Transverse colon (tissue), 4 donors: ENCODE data around the gene PNMA6F. TPM values are rescaled to one million over a fixed set of nuclear protein-coding genes. Genes with fewer than 3 reads are reported as not detected.

Experiments
- DNase-seq: peaks from one replicate; pipeline ENCODE4 v3.0.0-alpha.2; 2019
- H3K27ac ChIP-seq, 4 donors: fragments of 200-600 bp; sonication (generic); 2 replicates each; pipeline ENCODE4 v1.5.1; 2016 to 2018; ENCODE audit warnings: inconsistent platforms in 4 of 4
- H3K27me3 ChIP-seq: fragments of 200-600 bp; sonication (generic); 2 replicates; pipeline ENCODE4 v1.5.1; 2017; ENCODE audit warnings: inconsistent platforms
- H3K36me3 ChIP-seq, 4 donors: fragments of 200-600 bp; sonication (generic); 2 replicates each; pipeline ENCODE4 v1.5.1; 2017 to 2019; ENCODE audit warnings: inconsistent platforms in 4 of 4
- H3K4me1 ChIP-seq, 4 donors: fragments of 200-600 bp; sonication (generic); 2 replicates each; pipeline ENCODE4 v1.5.1; 2017 to 2020; ENCODE audit warnings: inconsistent platforms in 4 of 4
- H3K4me3 ChIP-seq, 4 donors: fragments of 200-600 bp; sonication (generic); 1 replicate in 1 of 4; 2 replicates in 3 of 4; pipeline versions ENCODE4 v1.5.1 to v1.6.1; 2017 to 2019; ENCODE audit warnings: inconsistent platforms in 4 of 4
- H3K9me3 ChIP-seq, 2 donors: fragments of 200-600 bp; sonication (generic); 2 replicates each; pipeline ENCODE4 v1.5.1; 2017 to 2019; ENCODE audit warnings: inconsistent platforms in 2 of 2
- CTCF ChIP-seq, 5 experiments: fragments of 200-600 bp in 3 of 5; fragments of 450-650 bp in 2 of 5; sonication (generic) in 3 of 5; IDR thresholded peaks; 1 replicate in 2 of 5; 2 replicates in 3 of 5; pipeline ENCODE4 v1.5.1; 2016 to 2017; ENCODE audit warnings: antibody characterized with exemption in 5 of 5, inconsistent platforms in 3 of 5, mild to moderate bottlenecking in 2 of 5, moderate library complexity in 1 of 5
- EP300 ChIP-seq: sonication (generic); formaldehyde crosslinking; IDR thresholded peaks from one replicate; pipeline ENCODE4 v1.6.1; 2017; ENCODE audit warnings: antibody characterized with exemption, low read depth
- POLR2A ChIP-seq: fragments of 450-650 bp; IDR thresholded peaks from one replicate; pipeline ENCODE4 v1.6.1; 2016; ENCODE audit warnings: antibody characterized with exemption, mild to moderate bottlenecking, moderate library complexity
- POLR2AphosphoS5 ChIP-seq, 3 donors: sonication (generic); formaldehyde crosslinking; IDR thresholded peaks; one replicate each; pipeline ENCODE4 v1.6.1; 2016; ENCODE audit warnings: antibody characterized with exemption in 3 of 3
- WGBS, 2 donors: methylation state at CpG; one replicate each; pipeline ENCODE4 v1.1.5; 2018; ENCODE audit warnings: low coverage in 1 of 2; 5-methylcytosine and 5-hydroxymethylcytosine counted together
- in situ Hi-C, 4 donors: fragments of 200-750 bp; cut with MboI; loops; one replicate each; pipeline versions ENCODE4 v1.15.0 to v1.15.1; 2017; ENCODE audit warnings: low sequenced_read_pairs in 3 of 4, low pct_ligation_motif_present in 1 of 4, low pct_unique_long_range_greater_than_20kb in 1 of 4
- intact Hi-C: fragments of 100-400 bp; cut with DNase I; formaldehyde crosslinking; loops from one replicate; pipeline ENCODE4 v1.15.1; 2023; ENCODE audit warnings: low total_unique reads
- total RNA-seq, 4 donors: library from RNA; depleted of rRNA; stranded (reverse); fragments of >200 nt; gene quantifications; one replicate each; pipeline ENCODE4 v1.1.0, GENCODE V29; 2016

Gene PNMA6F
- total RNA-seq, 4 donors from 2014 or later, result not detected

GRCh38 chrX:153336121-153336894 lies 14.7 kb upstream of the PNMA6F start:
- no peak for DNase-seq
- Histone ChIP-seq H3K27me3 (no peaks in the 10 kb centered on the region), H3K4me1 (peaks cover 0 to 9% (median 0%) of the 10 kb centered on the region in 4 donors), H3K36me3 (no peaks in the 10 kb centered on the region), H3K9me3 (no peaks in the 10 kb centered on the region), H3K4me3 (no peak overlapping the region), H3K27ac (peak overlapping the region in 1 of 4 donors; percentile 6)
- TF ChIP-seq POLR2AphosphoS5 (IDR thresholded peaks at IDR 0.05) (no peak), POLR2A (no peak), EP300 (no peak), CTCF (IDR thresholded peaks at IDR 0.05) (no peak)
- in situ Hi-C loops (no loop called here), intact Hi-C loops (no loop called here)
- WGBS, 2 donors, result 70% methylated on average over 11 of the region's 11 CpGs; no CpG with 5 or more reads in 1 of the 2 donors

- Histone ChIP-seq H3K27me3 (no peaks in the 10 kb centered on the region), H3K9me3 (no peaks in the 10 kb centered on the region), H3K4me3 (peak overlapping the region; percentile 57 to 74 (median 72)), H3K4me1 (peaks cover 0 to 9% (median 0%) of the 10 kb centered on the region in 4 donors), H3K36me3 (no peaks in the 10 kb centered on the region), H3K27ac (peak overlapping the region; percentile 71 to 83 (median 74))
- no peak for DNase-seq
- intact Hi-C loops (no loop called here), in situ Hi-C loops (no loop called here)
- TF ChIP-seq POLR2A, result no peak
- WGBS, 2 donors, result 46% methylated on average over 15 of the region's 16 CpGs; no CpG with 5 or more reads in 1 of the 2 donors
These were observed 13.2 kb upstream of the PNMA6F start for GRCh38 chrX:153334654-153335295.

GRCh38 chrX:153333821-153334653 lies 12.5 kb upstream of the PNMA6F start, which contains the start of gene ZNF275:
TSS of gene ZNF275 (plus strand) at chrX:153334153. CDS start at chrX:153336680, 2,527 bp downstream.
- Histone ChIP-seq H3K36me3 (no peaks in the 10 kb centered on the region), H3K4me1 (peaks cover 0 to 9% (median 0%) of the 10 kb centered on the region in 4 donors), H3K27me3 (no peaks in the 10 kb centered on the region), H3K27ac (peak within 1 kb of the TSS; percentile 71 to 83 (median 74)), H3K9me3 (no peaks in the 10 kb centered on the region), H3K4me3 (peak within 1 kb of the TSS; percentile 57 to 74 (median 72))
- TF ChIP-seq CTCF (IDR thresholded peaks at IDR 0.05) (no peak), POLR2AphosphoS5 (IDR thresholded peaks at IDR 0.05) (peak; percentile 31 to 68 (median 66))
- intact Hi-C loops, result no loop called here
- DNase-seq, result peak; percentile 83
- WGBS, 2 donors, result 47% methylated on average over 86 of the region's 86 CpGs; no CpG with 5 or more reads in 1 of the 2 donors
- in situ Hi-C loops, result no loop called here

GRCh38 chrX:153333266-153333665 lies 11.7 kb upstream of the PNMA6F start:
- Histone ChIP-seq H3K27me3 (no peaks in the 10 kb centered on the region), H3K4me3 (peak overlapping the region in 1 of 4 donors; percentile 74), H3K36me3 (no peaks in the 10 kb centered on the region), H3K9me3 (no peaks in the 10 kb centered on the region), H3K4me1 (peaks cover 0 to 9% (median 0%) of the 10 kb centered on the region in 4 donors), H3K27ac (no peak overlapping the region)
- intact Hi-C loops, result no loop called here
- TF ChIP-seq POLR2A, result no peak
- TF ChIP-seq EP300, result no peak
- no peak for TF ChIP-seq CTCF (IDR thresholded peaks at IDR 0.05)
- TF ChIP-seq POLR2AphosphoS5 (IDR thresholded peaks at IDR 0.05), result no peak
- WGBS, 2 donors, result 60% methylated on average over 2 of the region's 2 CpGs; no CpG with 5 or more reads in 1 of the 2 donors
- DNase-seq, result no peak
- in situ Hi-C loops, result no loop called here
